Kidney glomerular epithelial cell (primary cell): Measurements from ENCODE around the gene RABGAP1.

Source experiments
- DNase-seq: peaks from one replicate; lab custom pipeline; 2025; lab: John Stamatoyannopoulos, UW

RABGAP1 gene

DNA sequence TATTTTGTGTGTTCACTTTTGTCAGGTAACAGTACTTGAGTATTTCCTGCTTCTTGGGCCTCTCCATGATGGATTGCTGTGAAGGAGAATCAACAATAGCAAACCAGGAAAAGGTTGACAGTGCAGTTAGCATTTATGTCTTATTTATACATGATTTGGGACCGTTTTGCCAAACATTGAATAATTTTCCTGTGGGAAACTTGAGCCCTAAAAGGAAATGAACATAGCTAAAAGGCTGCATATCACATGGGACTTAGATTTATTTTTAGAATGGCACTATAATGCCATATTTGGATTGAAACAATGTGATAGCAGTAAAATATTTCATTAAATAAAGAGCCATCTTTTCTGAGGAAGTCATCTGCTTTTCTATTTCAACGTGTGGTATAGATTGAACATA, 107.9 kb downstream of the RABGAP1 start:
- no peak for DNase-seq

DNA sequence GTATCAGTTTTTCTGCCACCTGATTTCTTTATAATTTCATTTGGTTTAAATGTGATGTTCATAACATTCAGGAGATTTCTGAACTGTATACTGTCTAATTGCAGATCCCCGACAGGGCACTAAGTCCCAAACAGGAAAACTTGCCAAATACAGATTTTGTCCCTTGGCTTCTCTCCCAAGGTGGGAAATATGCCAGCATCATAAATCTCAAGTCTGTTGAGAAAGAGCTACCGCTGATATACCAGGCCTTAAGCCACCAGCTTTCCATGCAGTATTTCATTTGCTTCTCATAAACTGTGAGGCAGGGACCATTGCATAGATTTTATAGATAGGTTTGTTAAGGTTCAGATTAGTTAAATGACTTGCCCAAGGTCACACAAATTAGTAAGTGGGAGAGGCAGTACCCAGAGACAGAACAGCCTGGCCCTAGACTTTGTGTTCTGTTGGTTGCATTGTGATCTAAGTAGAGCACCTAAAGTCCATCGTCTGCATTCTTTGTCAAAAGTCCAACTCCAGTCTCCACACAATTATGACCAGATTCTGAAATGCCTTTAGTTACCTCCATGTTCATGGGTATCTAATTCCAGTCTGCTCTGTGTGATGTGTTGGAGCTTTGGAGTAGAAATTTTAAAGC, 108.9 kb downstream of the RABGAP1 start:
- DNase-seq = no peak

DNA sequence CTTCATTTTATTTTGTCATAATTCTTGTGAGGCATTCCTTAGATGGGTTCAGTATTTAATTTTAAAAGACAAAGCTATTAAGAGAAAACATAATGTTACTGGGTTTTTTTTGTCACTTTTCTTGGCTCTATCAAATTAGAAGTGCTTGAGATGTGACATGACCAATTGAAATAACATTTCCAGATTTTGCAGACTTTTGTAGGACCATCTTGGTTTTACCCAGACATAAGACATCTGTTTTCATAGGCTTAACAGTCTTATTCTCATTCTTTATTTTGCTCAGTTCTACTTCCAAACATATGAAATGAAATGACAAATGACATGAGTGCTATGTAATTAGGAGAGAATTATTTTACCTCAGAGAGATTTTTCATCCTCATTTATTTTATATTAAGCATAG, 112.2 kb downstream of the RABGAP1 start:
- no peak for DNase-seq

- no peak for DNase-seq
These were observed 112.9 kb downstream of the RABGAP1 start for GRCh38 chr9:123053711-123054110.

GRCh38 chr9:123058834-123059233, 118.0 kb downstream of the RABGAP1 start:
- no peak for DNase-seq

GRCh38 chr9:123059472-123060220, 118.8 kb downstream of the RABGAP1 start:
- no peak for DNase-seq

GRCh38 chr9:123061216-123061615, 120.4 kb downstream of the RABGAP1 start:
- DNase-seq = no peak

DNA sequence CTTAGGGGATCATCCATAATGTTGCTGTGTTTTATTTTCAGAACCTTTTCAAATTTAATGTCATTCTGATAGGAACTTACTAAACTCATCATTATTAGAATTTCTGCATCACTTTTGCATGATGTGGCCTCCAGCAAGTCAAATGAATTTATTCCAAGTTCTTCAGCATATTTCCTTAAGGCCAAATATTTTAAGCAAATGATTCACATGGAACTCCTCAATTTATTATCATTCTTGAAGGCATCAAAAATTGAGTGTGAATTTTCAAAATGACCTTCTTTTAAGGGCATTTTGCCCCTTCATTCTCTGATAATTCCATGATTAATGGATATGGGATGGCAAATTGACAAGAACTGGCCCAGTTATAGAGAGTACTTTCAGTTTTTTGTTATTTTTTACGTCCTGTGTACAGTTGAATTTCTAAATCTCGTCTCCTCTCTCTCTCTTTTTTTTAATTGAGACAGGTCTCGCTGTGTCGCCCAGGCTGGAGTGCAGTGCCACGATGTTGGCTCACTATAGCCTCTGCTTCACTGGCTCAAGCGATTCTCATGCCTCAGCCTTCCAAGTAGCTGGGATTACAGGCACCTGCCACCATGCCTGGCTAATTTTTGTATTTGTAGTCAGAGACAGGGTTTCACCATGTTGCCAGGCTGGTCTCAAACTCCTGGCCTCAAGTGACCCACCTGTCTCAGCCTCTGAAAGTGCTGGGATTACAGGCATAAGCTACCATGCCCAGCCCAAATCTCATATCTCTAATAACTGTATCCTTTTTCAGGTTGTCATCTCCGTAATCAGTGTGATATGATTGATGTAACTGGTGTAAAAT, 121.7 kb downstream of the RABGAP1 start:
- DNase-seq = no peak

- no peak for DNase-seq
These were observed 122.4 kb downstream of the RABGAP1 start for GRCh38 chr9:123063177-123063598.

DNA sequence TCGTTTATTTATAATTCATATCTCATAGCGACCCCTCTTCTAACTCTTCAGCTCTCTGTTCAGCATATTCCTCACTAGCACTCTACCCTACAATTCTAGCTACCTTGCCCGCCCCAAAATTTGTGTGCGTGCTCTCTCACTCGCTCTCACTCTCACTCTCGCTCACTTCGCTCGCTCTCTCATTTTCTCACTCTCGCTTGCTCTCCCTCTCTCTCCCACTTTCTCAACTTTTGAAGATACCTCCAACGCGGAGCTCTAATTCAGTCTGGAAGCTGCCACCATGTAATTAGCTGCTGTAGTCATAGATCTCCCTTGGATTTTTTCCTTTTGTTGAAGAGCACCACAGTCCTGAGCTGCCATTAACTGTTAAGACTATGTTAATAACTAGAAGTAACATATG, 123.1 kb downstream of the RABGAP1 start:
- DNase-seq = no peak

- DNase-seq = no peak
These were observed 123.9 kb downstream of the RABGAP1 start for GRCh38 chr9:123064716-123065115.

- no peak for DNase-seq
These were observed 124.4 kb downstream of the RABGAP1 start for GRCh38 chr9:123065196-123065595.

DNA sequence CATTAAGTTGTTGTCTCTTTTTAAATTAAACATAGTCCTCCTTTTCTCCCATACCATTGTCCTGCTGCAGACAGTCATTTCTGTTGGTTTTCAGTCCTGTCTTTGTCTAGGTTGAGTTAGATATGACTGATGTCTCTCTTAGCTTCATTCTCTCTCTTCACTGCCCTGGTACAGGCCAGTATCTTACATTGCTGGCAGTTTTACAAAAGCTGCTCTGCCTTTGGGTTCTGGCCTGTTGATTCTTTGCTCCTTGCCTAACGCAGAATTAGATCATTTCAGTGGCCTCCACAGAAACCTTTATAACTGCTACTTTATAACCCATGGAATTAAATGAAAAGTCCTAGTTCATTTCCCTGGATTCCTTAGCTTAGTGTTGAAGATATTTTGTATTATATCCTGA, 126.3 kb downstream of the RABGAP1 start:
- no peak for DNase-seq

GRCh38 chr9:123069010-123069481, 128.2 kb downstream of the RABGAP1 start:
- DNase-seq = peak; percentile 35

- DNase-seq = no peak
These were observed 129.4 kb downstream of the RABGAP1 start for GRCh38 chr9:123070198-123070597.

- DNase-seq = no peak
These were observed 131.7 kb downstream of the RABGAP1 start for GRCh38 chr9:123072407-123072995.

DNA sequence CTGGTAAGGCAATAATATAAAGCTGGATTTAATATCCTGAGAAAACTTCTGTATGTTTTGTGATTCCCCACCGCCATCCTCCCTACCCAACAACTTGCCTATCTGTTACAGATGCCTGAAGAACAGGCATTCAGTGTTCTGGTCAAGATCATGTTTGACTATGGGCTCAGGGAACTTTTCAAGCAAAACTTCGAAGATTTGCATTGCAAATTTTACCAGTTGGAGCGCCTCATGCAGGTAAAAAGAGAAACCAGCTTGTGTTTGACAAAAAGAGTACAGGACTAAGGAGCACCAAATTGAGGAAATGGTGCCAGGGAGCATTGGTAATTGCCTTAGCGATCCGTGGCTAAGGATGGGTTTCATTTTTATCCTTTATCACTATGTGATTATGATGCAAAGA, 132.6 kb downstream of the RABGAP1 start:
- no peak for DNase-seq

DNA sequence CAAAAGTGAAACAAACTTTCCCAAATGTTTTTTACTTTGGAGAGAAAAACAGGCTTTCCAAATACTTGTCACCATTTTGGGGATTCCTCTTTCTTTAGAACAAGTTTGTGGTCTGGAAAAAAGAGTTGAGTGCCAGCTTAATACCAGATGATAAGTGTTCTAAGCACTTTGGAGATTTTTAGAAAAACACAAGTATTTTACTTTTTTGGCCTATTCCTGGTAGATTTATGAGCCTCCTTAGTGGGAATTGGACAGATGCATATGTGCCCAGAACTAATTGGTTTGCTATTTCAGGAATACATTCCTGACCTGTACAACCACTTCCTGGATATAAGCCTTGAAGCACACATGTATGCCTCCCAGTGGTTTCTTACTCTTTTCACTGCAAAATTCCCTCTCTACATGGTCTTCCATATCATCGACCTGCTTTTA, 133.2 kb downstream of the RABGAP1 start:
- no peak for DNase-seq

GRCh38 chr9:123074628-123075027, 133.8 kb downstream of the RABGAP1 start:
- DNase-seq = no peak

DNA sequence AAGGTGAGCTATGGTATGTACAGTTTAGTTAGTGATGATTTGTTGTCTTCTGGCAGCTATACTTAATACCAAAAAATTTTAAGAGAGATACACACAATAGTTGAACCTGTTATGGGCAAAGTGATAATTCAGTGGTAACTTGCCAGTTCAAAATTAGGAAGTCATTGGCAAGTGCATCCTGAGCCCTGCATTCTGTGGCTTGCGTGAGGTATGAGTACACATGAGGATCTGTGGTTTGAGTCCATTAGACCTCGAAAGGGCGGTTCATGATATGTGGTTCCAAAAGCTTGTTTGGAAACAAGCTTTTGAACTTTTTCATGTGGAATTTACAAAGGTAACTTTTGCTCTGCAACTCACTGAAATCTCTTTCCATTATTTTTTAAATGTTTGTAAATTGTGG, 139.6 kb downstream of the RABGAP1 start:
- DNase-seq = no peak

GRCh38 chr9:123081824-123082223, 141.0 kb downstream of the RABGAP1 start:
- peak; percentile 51 for DNase-seq

DNA sequence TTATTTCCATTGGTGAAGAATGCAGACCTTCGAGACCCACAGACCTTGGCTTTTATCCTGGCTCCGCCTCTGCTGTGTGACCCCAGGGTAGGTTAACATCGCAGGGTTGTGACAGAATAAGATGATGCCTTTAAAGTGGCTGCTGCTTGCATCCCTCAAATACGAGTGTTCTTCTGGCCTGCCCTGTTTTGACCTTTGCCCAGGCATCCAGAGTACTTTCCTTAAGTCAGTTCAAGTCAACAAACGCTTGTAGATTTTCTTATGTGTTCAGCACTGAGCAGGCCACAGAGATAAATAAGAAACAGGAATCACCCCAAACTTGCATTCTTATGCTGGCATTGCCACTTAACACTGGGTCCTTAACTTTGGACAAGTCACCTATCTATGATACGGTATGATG, 142.9 kb downstream of the RABGAP1 start:
- DNase-seq = no peak
